Astrocyte (in vitro differentiated cells and primary cell): ENCODE measurements around the gene METAP1.

Experiments
- CTCF ChIP-seq: IDR thresholded peaks from 2 replicates; pipeline ENCODE4 v1.5.1; 2011; ENCODE audit warnings: low read depth, mild to moderate bottlenecking, inconsistent platforms, low read length, moderate library complexity; ENCODE audit not compliant: insufficient read depth
- EZH2 ChIP-seq: IDR thresholded peaks from 2 replicates; pipeline ENCODE4 v1.6.1; 2012; ENCODE audit warnings: mild to moderate bottlenecking, low read length, inconsistent platforms; ENCODE audit not compliant: insufficient read depth

GRCh38 chr4:98961770-98962169 lies 33.8 kb upstream of the METAP1 start:
- TF ChIP-seq EZH2 (no peak), CTCF (no peak)
